Measurements from ENCODE around the gene HPN. TPM values are rescaled to one million over a fixed set of nuclear protein-coding genes. Genes with fewer than 3 reads are reported as not detected.

HPN gene
- total and polyA plus RNA-seq, 4 donors: 0.20 to 1.4 (median 0.79) TPM

DNA sequence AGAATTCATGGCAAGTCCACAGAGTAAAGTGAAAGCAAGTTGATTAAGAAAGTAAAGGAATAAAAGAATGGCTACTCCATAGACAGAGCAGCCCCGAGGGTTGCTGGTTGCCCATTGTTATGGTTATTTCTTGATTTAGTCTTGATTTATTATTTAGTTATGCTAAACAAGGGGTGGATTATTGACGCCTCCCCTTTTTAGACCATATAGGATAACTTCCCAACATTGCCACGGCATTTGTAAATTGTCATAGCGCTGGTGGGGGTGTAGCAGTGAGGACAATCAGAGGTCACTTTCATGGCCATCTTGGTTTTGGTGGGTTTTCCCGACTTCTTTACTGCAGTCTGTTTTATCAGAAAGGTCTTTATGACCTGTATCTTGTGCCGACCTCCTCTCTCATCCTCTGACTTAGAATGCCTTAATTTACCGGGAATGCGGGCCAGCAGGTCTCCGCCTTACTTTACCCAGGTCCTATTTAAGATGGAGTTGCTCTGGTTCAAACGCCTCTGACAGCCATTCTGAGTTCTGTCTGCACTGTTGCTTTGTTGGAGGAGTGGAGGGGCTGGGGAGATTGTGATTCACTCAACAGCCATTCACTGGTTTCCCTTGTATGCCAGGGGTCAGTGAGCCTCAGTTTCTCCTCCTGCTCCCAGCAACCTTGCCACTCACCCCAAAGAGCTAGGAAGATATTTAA, 27.6 kb downstream of the HPN start:
- peak overlapping the region; percentile 54 for H3K27ac ChIP-seq (ENCODE audit: low read depth, low read length)
- peaks cover 6% of the 10 kb centered on the region for H3K4me1 ChIP-seq (ENCODE audit: control insufficient read depth, insufficient read depth, low read length)
- no peaks in the 10 kb centered on the region for H3K36me3 ChIP-seq (ENCODE audit: control insufficient read depth, insufficient read depth, low read length)
- WGBS (ENCODE audit: insufficient coverage): 60% methylated on average over 4 of the region's 10 CpGs
- H3K4me3 ChIP-seq (ENCODE audit: low read depth, low read length): no peak overlapping the region
- DNase-seq (ENCODE audit: low read depth in 4 of 6, low spot score in 6 of 6): no peak
- H3K27me3 ChIP-seq (ENCODE audit: control insufficient read depth, insufficient read depth, low read length): peaks cover 3% of the 10 kb centered on the region
- peaks cover 2% of the 10 kb centered on the region for H3K9me3 ChIP-seq (ENCODE audit: control insufficient read depth, insufficient read depth, low read length)

DNA sequence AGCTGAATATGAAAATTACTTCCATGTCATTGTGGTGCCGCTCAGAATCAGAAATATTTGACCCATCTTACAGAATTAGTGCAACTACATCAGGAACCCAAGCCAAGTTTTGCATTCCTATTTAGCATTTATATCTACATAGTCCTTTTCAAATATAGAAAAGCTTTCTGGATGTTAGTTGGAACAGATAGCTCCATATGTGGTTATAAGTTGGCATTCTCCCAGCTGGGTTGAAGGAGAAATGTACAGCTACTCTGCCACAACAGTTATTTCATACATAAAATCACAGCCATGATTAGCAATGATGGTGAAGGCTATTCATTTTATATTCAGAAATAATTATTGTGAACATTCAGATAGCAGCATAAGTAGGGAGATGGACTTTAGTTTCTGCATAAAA, 28.2 kb downstream of the HPN start:
- DNase-seq (ENCODE audit: low read depth in 4 of 6, low spot score in 6 of 6): peak in 2 of 6 donors; percentile 29 to 72
- Histone ChIP-seq H3K9me3 (ENCODE audit: control insufficient read depth, insufficient read depth, low read length) (peaks cover 2% of the 10 kb centered on the region), H3K27me3 (ENCODE audit: control insufficient read depth, insufficient read depth, low read length) (peaks cover 3% of the 10 kb centered on the region), H3K27ac (ENCODE audit: low read depth, low read length) (peak overlapping the region; percentile 54), H3K4me1 (ENCODE audit: control insufficient read depth, insufficient read depth, low read length) (peaks cover 6% of the 10 kb centered on the region), H3K4me3 (ENCODE audit: low read depth, low read length) (no peak overlapping the region), H3K36me3 (ENCODE audit: control insufficient read depth, insufficient read depth, low read length) (no peaks in the 10 kb centered on the region)
- WGBS (ENCODE audit: insufficient coverage): 80% methylated on average over 1 of the region's 1 CpG

DNA sequence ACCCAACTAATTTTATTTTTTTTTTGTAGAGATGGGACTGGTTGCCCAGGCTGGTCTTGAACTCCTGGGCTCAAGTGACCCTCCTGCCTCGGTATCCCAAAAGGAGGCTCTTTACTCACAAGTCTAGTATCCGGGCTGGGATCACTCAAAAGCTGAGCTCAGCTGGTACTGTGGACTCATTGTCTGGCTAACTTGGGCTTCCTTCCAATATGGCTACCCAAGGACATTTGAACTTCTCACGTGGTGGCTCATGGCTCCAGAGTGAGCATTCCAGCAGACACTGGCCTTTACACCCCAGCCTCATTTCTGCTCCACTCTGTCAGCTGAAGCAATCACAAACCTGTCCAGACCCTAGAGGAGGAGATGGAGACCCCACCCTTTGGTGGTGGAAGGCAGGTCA, 28.9 kb downstream of the HPN start:
- Histone ChIP-seq H3K36me3 (ENCODE audit: control insufficient read depth, insufficient read depth, low read length) (no peaks in the 10 kb centered on the region), H3K4me3 (ENCODE audit: low read depth, low read length) (no peak overlapping the region), H3K4me1 (ENCODE audit: control insufficient read depth, insufficient read depth, low read length) (peaks cover 6% of the 10 kb centered on the region), H3K27me3 (ENCODE audit: control insufficient read depth, insufficient read depth, low read length) (peaks cover 3% of the 10 kb centered on the region), H3K27ac (ENCODE audit: low read depth, low read length) (peak overlapping the region; percentile 36), H3K9me3 (ENCODE audit: control insufficient read depth, insufficient read depth, low read length) (peaks cover 2% of the 10 kb centered on the region)
- 88% methylated on average over 2 of the region's 3 CpGs for WGBS (ENCODE audit: insufficient coverage)
- DNase-seq (ENCODE audit: low read depth in 4 of 6, low spot score in 6 of 6): no peak

DNA sequence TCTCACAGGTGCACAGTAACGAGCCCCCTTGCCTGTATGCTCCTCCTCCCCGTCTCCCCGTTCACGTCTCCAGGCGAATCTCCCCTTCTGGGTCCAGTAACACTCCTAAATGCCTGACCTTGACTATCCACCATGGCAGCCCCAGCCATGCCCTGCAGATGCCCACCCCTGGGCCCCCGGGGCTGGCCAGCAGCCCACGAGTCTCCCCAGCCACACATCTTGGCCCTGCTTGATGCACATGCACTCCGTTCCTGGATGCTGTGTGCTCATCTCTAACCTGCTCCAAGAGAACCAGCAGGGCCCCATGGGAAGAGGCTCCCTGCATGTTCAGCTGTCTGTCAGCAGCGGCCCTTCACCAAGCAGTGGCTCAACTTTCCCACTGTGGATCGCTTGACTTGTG, 32.0 kb downstream of the HPN start:
- Histone ChIP-seq H3K27ac (ENCODE audit: low read depth, low read length) (no peak overlapping the region), H3K9me3 (ENCODE audit: control insufficient read depth, insufficient read depth, low read length) (peaks cover 2% of the 10 kb centered on the region), H3K36me3 (ENCODE audit: control insufficient read depth, insufficient read depth, low read length) (no peaks in the 10 kb centered on the region), H3K4me1 (ENCODE audit: control insufficient read depth, insufficient read depth, low read length) (peaks cover 2% of the 10 kb centered on the region), H3K4me3 (ENCODE audit: low read depth, low read length) (no peak overlapping the region), H3K27me3 (ENCODE audit: control insufficient read depth, insufficient read depth, low read length) (peaks cover 2% of the 10 kb centered on the region)
- DNase-seq (ENCODE audit: low read depth in 4 of 6, low spot score in 6 of 6): no peak
- WGBS (ENCODE audit: insufficient coverage): 78% methylated on average over 10 of the region's 10 CpGs

DNA sequence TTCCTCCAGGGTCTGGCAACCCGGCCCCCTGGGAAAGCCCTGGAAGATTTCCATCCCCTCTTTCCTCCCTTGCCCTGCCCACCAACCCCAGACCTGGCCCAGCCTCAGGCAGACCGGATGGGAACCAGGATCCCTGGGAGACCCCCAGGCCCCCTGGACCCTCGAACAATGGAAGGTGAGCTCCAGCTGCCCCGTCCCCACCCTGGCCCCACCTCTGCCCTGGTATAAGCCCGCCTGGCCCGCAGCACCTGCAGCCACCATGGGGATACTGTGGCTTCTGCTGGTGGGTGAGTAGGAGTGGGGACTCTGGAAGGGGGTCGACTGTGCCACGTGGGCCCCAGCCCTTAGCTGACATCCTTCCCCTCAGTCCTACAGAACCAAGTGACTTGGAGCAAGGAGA, 32.4 kb downstream of the HPN start:
- no peak overlapping the region for H3K27ac ChIP-seq (ENCODE audit: low read depth, low read length)
- H3K9me3 ChIP-seq (ENCODE audit: control insufficient read depth, insufficient read depth, low read length): peaks cover 2% of the 10 kb centered on the region
- no peak for DNase-seq (ENCODE audit: low read depth in 4 of 6, low spot score in 6 of 6)
- no peaks in the 10 kb centered on the region for H3K27me3 ChIP-seq (ENCODE audit: control insufficient read depth, insufficient read depth, low read length)
- no peaks in the 10 kb centered on the region for H3K4me1 ChIP-seq (ENCODE audit: control insufficient read depth, insufficient read depth, low read length)
- H3K36me3 ChIP-seq (ENCODE audit: control insufficient read depth, insufficient read depth, low read length): no peaks in the 10 kb centered on the region
- H3K4me3 ChIP-seq (ENCODE audit: low read depth, low read length): no peak overlapping the region
- WGBS (ENCODE audit: insufficient coverage): 84% methylated on average over 6 of the region's 8 CpGs

DNA sequence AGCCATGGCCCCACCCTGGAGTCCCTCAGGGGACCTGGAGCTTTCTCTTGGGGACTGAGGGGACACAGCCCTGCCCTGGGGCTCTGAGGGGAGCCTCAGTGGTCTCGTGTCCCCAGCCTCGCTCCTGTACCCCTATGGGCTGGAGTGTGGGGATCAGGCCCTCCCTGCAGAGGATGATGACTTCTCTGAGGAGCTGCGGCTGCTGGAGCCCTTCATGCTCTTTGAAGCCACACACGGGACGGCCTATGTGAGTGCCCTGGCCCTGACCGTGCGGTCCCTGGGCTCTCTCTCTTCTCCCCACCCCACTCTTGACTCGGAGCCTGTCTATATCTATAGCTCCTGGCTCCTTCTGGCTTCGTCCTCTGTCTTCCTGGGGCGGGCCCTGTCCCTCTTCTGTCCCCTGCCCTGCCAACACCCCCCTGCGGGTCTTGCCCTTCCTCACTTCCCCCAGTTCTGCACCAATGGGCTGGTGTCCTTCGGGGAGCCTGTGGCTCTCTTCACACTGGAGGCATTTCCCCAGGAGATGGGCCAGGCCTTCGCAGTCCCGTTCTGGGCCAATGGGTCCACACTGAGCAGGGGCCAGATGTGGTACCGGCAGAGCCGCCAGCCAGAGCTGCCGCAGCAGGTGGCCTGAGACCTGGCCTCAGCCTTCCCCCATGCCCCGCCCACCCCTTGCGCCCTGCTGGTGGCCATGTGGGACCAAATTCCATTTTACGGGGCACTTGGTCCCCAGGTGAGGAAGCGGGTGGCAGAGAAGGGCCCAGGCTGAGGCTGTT, 33.1 kb downstream of the HPN start:
- 83% methylated on average over 21 of the region's 21 CpGs for WGBS (ENCODE audit: insufficient coverage)
- no peak for DNase-seq (ENCODE audit: low read depth in 4 of 6, low spot score in 6 of 6)
- Histone ChIP-seq H3K27ac (ENCODE audit: low read depth, low read length) (no peak overlapping the region), H3K36me3 (ENCODE audit: control insufficient read depth, insufficient read depth, low read length) (no peaks in the 10 kb centered on the region), H3K9me3 (ENCODE audit: control insufficient read depth, insufficient read depth, low read length) (peaks cover 2% of the 10 kb centered on the region), H3K4me1 (ENCODE audit: control insufficient read depth, insufficient read depth, low read length) (no peaks in the 10 kb centered on the region), H3K4me3 (ENCODE audit: low read depth, low read length) (no peak overlapping the region), H3K27me3 (ENCODE audit: control insufficient read depth, insufficient read depth, low read length) (no peaks in the 10 kb centered on the region)

DNA sequence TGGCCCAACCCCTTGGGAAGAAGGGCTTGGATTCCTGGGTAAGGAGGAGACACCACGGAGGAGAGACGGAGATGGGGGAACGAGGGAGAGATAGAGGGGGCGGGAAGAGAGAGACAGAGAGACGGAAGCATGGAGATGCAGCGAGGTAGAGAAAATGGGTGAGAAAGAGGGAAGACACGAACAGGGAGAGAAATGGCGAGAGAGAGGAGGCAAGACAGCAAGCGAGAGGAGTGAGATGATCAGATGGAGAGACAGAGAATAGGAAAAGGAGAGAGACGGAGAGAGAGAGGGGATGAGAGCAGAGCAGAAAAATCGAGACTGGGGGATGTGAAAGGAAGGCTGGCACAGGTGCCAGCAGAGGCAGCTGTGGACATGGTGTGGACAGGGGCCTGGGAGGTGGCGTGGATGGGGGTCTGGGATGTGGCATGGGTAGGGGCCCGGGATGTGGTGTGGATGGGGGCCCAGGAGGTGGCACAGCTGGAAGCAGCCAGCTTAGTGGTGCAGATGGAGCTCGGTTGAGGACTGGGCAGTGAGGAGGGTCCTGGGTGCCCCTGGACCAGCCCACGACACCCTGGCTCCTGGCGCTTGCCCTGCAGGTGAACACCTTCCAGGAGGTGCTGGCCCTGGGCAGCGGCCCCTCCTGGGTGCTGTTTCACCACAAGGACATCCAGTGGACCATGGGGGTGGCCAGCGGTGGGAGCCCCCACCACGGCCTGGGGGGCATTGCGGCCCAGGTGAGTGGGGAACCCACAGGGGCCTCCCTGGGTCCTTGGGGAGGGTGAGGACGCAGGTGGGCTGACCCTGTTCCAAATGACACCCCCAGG, 33.9 kb downstream of the HPN start:
- H3K36me3 ChIP-seq (ENCODE audit: control insufficient read depth, insufficient read depth, low read length): peaks cover 3% of the 10 kb centered on the region
- peaks cover 2% of the 10 kb centered on the region for H3K9me3 ChIP-seq (ENCODE audit: control insufficient read depth, insufficient read depth, low read length)
- no peak overlapping the region for H3K27ac ChIP-seq (ENCODE audit: low read depth, low read length)
- no peaks in the 10 kb centered on the region for H3K4me1 ChIP-seq (ENCODE audit: control insufficient read depth, insufficient read depth, low read length)
- H3K27me3 ChIP-seq (ENCODE audit: control insufficient read depth, insufficient read depth, low read length): no peaks in the 10 kb centered on the region
- WGBS (ENCODE audit: insufficient coverage): 86% methylated on average over 21 of the region's 21 CpGs
- no peak overlapping the region for H3K4me3 ChIP-seq (ENCODE audit: low read depth, low read length)
- DNase-seq (ENCODE audit: low read depth in 4 of 6, low spot score in 6 of 6): no peak

DNA sequence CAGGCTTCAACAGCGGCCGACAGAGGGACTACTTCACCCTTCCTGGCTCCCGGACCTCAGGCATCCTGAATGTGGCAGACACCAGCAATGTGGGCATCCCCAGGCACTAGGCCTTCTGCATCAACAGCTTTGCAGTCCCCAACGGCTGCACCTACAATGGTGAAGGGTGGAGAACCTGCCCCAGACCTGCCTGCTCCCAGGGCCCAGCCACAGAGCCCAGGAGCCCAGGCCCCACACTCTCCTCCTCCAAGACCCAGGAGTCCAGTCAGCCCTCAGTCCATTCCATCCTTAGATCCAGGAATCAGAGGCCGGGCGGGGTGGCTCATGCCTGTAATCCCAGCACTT, 34.5 kb downstream of the HPN start:
- WGBS (ENCODE audit: insufficient coverage): 76% methylated on average over 6 of the region's 6 CpGs
- Histone ChIP-seq H3K36me3 (ENCODE audit: control insufficient read depth, insufficient read depth, low read length) (peaks cover 3% of the 10 kb centered on the region), H3K9me3 (ENCODE audit: control insufficient read depth, insufficient read depth, low read length) (no peaks in the 10 kb centered on the region), H3K27ac (ENCODE audit: low read depth, low read length) (no peak overlapping the region), H3K4me3 (ENCODE audit: low read depth, low read length) (no peak overlapping the region), H3K4me1 (ENCODE audit: control insufficient read depth, insufficient read depth, low read length) (no peaks in the 10 kb centered on the region), H3K27me3 (ENCODE audit: control insufficient read depth, insufficient read depth, low read length) (no peaks in the 10 kb centered on the region)
- DNase-seq (ENCODE audit: low read depth in 4 of 6, low spot score in 6 of 6): no peak

DNA sequence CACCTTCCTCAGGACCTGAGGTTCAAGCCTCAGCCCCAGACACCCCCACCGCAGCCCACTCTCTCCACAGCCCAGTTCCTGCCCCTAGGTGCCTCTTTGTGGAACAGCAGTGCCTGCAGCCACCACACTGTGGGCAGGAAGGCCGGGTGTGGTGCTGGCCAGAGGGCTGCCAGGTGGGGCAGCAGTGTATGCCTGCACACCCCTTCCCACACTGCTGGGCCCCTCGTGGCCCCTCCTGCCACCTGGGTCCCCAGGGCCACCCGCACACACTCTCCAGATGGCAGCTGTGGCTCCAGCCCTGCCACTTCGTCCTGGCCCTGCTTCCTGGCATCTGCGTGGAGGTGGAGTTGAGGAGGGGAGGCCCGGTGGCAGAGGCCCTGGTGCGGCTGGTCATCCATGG, 35.1 kb downstream of the HPN start:
- Histone ChIP-seq H3K36me3 (ENCODE audit: control insufficient read depth, insufficient read depth, low read length) (peaks cover 3% of the 10 kb centered on the region), H3K27me3 (ENCODE audit: control insufficient read depth, insufficient read depth, low read length) (no peaks in the 10 kb centered on the region), H3K27ac (ENCODE audit: low read depth, low read length) (no peak overlapping the region), H3K4me1 (ENCODE audit: control insufficient read depth, insufficient read depth, low read length) (no peaks in the 10 kb centered on the region), H3K4me3 (ENCODE audit: low read depth, low read length) (no peak overlapping the region), H3K9me3 (ENCODE audit: control insufficient read depth, insufficient read depth, low read length) (no peaks in the 10 kb centered on the region)
- 86% methylated on average over 7 of the region's 8 CpGs for WGBS (ENCODE audit: insufficient coverage)
- DNase-seq (ENCODE audit: low read depth in 4 of 6, low spot score in 6 of 6): no peak

All from spinal cord (tissue), 10 donors.